Tibial nerve (tissue), 4 donors: ENCODE measurements around the gene POLA1.

Experiments used
- EP300 ChIP-seq, 2 donors: sonication (generic); formaldehyde crosslinking; IDR thresholded peaks; one replicate each; pipeline ENCODE4 v1.6.1; 2017; ENCODE audit warnings: antibody characterized with exemption in 2 of 2, mild to moderate bottlenecking in 1 of 2
- TF ChIP-seq, protein P1 (sequence below), 5 experiments: fragments of 200-600 bp in 3 of 5; fragments of 450-650 bp in 2 of 5; sonication (generic) in 3 of 5; IDR thresholded peaks; one replicate each; pipeline ENCODE4 v1.5.1; 2016 to 2019; ENCODE audit warnings: antibody characterized with exemption in 5 of 5, mild to moderate bottlenecking in 3 of 5, moderate library complexity in 2 of 5

DNA sequence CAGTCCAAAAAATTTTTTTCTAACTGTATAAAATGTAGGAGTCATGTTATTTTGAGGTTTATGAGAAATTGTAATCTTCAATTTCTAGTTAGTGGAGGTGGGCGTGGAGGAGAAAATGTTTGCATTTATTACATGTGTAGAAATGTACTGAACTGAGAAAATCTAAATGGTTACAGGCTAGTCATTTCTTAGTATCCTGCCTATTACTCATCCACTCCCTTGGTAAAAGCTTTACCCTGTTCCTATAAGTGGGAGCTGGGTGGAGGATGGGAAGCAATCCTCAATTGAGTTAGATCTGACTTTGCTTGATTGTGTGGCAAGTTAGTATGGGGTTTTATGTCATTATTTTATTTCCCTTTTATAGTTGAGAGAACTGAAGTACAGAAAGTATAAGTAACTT, 73.8 kb downstream of the POLA1 start:
- TF ChIP-seq, protein P1, sequence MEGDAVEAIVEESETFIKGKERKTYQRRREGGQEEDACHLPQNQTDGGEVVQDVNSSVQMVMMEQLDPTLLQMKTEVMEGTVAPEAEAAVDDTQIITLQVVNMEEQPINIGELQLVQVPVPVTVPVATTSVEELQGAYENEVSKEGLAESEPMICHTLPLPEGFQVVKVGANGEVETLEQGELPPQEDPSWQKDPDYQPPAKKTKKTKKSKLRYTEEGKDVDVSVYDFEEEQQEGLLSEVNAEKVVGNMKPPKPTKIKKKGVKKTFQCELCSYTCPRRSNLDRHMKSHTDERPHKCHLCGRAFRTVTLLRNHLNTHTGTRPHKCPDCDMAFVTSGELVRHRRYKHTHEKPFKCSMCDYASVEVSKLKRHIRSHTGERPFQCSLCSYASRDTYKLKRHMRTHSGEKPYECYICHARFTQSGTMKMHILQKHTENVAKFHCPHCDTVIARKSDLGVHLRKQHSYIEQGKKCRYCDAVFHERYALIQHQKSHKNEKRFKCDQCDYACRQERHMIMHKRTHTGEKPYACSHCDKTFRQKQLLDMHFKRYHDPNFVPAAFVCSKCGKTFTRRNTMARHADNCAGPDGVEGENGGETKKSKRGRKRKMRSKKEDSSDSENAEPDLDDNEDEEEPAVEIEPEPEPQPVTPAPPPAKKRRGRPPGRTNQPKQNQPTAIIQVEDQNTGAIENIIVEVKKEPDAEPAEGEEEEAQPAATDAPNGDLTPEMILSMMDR (IDR thresholded peaks at IDR 0.05), result no peak
- TF ChIP-seq EP300 (IDR thresholded peaks at IDR 0.05), result no peak
